ENCODE measurements around the gene LRP1B.
"Not testable (repeated sequence)": the region's sequence is repeated elsewhere in the genome, so short reads cannot be mapped to it uniquely, and the experiment has no call there.

LRP1B gene

DNA sequence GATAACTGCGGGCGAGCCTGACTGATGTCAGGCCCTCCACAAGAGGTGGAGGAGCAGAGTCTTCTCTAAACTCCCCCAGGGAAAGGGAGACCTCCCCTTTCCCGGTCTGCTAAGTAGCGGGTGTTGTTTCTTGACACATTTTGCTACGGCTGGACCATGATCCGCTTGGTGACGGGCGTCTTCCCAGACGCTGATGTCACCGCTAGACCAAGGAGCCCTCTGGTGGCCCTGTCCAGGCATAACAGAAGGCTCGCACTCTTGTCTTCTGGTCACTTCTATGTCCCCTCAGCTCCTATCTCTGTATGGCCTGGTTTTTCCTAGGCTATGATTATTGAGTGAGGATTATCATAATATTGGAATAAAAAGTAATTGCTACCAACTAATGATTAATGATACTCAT, 1166.5 kb downstream of the LRP1B start:
- not testable (repeated sequence) for DNase-seq

- DNase-seq = no peak
Measured at GRCh38 chr2:140949932-140950331, 1180.9 kb downstream of the LRP1B start.

DNA sequence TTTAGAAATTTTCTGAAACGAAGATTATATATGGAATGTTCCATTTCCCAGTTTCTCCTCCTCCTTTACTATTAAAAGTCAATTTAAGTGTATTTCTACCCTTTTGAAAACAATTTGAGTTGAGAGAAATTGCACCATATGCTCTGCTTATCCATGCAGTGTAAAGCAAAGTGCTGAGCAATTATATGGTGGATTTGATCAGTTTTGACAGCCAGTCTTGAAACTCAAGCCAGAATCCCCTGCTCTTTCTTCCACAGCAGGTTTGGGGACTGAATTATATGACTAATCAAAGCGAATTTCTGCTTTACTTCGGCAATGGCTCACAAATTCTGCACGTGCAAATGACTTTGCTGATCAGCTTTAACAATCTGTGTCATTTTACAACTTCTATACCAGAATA, 1183.6 kb downstream of the LRP1B start:
- no peak for DNase-seq

GRCh38 chr2:140943867-140944266, 1186.9 kb downstream of the LRP1B start:
- no peak for DNase-seq

- no peak for DNase-seq
Measured at GRCh38 chr2:140942284-140942683, 1188.5 kb downstream of the LRP1B start.

DNA sequence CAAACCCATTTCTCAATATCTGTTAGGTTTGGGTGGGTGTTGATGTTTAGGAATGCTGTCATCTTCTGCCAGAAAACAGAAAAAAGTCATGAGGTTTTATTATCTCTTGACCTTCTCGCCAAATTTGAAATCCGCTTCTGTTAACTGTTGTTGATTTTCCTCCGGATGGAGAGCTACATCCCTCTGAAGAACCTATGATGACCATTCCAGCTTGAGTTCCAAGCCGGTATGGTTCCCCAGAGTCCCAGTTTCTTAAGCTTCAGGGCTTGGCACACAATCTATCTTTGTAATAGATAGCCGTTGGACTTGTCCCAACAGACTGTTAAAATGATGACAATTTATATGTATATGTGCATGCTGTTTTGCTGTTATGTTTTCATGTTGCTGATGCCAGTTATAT, 1201.0 kb downstream of the LRP1B start:
- DNase-seq = no peak

GRCh38 chr2:140918426-140918825, 1212.4 kb downstream of the LRP1B start:
- no peak for DNase-seq

GRCh38 chr2:140916410-140916809, 1214.4 kb downstream of the LRP1B start:
- DNase-seq = no peak

- DNase-seq = no peak
Measured at GRCh38 chr2:140910683-140911082, 1220.1 kb downstream of the LRP1B start.

DNA sequence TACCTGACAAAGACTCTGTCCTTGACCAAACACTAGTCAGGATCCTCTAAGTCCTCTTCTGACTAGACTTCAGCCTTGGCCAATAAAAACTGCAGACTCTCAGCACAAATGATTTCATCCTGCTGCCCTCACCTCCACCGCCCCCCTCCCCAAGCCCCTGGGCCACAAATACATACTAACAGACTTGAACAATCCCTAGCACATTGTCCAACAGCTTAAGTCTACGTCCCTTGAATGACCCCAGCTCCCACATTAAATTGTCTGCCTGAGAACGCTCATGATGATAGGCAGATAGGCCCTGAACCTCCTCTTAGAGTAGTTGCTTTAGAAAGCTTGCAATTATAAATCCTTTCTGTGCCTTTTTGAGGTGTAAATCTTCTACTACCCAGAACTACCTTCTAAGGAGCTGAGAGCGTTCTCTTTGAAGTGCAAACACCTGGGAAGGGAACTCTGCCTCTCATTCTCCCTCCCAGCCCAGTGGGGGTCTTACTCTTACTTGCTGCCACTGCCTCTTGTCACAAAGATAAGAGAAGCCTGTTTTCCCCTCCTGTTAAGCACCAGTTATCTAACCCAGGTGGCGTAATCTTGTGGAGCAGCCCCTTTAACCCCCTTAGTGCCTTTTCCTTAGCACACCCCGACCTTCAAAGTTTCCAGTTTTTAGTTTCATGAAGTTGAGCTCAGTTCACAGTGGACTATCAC, 1225.6 kb downstream of the LRP1B start:
- DNase-seq = no peak

DNA sequence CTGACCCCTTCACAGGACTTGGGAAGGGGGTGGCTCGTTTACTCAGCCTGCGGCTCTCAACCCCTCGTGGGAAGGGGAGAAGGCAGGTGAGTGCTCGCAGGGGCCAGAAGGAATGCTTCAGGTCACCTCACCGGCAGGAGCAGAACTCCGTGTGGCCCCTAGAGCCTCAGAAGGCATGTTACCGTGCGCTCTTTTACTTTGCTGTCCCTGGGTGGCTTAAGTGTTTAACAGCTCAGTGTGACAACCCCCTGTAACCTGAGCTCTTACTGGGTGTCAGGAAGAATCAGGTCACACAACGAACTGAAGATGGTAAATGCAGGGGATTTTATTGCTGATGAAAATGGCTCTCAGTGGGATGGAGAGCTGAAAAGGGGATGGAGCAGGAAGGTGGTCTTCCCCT, 1235.4 kb downstream of the LRP1B start:
- no peak for DNase-seq

DNA sequence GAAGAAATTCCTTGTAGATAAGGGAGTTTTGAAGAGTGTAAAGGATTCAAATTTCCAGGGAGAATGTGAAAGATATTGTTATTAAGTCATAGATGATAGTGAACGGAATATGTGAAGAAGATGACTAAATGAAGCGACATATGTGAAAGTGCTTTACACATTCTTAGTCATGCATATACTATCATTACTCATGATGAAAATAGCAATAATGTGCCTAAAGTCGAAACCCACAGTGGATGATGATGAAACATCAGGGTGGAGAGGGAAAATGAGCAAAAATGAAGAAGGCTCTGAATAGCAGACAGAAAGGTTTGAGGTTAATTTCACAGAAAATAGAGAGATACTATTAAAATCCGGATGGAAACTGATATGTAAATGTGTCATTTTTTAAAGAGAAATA, 1237.1 kb downstream of the LRP1B start:
- DNase-seq = no peak

- no peak for DNase-seq
Measured at GRCh38 chr2:140892911-140893637, 1237.7 kb downstream of the LRP1B start.

DNA sequence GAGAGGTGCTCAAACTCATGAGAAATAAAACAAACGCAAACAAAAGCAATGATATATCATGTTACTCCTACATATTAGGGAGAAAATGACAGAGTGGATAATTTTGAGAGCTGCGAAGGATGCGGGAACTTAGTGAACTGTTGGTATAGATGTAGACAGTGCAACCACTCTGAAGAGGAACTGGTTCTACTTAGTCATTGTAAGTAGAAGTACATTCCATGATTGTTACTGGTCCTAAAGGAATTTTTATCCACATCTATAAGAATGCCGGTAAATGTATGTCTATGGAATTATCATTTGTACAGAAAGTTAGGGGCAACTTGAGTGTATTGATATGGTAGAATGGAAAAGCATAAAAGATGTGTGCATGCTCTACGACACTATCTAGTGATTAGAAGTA, 1238.4 kb downstream of the LRP1B start:
- DNase-seq = no peak

GRCh38 chr2:140891614-140892212, 1239.1 kb downstream of the LRP1B start:
- DNase-seq = no peak

DNA sequence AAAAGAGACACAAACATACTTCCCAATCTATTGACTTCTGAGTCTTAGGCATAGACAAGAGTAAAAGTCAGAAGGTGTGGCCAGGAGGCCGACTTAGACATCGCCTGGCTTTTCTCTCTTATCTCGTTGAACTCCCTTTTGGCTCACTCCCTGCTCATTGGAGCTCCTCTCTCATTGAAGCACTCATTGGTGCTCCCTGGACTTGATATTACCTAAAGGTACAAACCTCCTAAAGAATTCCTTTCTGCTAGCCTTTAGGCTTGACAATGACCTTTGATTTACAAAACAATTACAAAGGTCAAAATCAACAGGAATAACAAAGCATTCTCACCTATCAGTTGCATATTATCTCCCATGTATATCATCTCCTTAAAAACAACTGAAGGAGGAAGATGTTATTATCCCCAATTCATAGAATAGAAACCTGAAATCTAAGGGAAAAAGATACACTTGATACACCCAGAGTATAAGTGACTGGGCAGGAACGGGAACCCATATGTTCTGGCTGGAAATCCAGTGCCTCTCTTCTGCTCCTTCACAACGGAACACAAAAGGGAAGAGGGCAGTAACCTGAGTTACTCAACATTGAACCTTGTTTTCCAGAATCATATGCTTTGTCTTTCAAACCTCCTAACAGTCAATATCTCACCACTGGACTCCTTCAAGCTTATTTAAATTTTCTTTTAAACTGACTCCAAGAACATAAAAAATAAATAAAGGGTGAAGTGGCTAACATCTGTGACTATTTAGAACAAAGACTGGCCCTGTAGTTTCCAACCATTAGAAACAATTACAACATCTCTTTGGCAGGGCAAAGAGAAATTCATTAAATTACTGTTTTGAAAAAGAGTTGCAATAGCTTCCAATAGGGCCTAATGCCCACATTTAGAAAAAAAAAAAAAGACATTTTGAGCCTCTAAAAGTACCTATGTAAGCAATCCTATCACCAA, 1247.9 kb downstream of the LRP1B start:
- no peak for DNase-seq

DNA sequence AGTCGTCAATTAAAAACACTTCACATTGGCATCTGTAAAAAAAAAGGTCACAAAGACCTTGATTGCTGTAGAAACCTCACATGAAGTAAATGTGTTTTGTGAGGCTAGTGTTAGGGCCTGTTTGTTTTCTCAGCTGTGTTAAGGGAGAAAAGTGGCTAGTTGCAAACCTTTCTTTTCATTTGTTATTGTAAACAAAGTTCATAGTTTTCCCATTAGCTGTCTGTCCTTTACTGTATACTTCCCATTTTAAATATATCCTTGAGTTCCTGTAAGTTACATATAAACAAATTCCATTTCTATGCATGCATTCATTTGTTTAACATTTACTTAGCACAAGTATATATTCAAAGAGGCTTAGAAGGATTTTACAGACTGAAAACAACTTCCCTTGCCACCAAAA, 1250.2 kb downstream of the LRP1B start:
- no peak for DNase-seq

DNA sequence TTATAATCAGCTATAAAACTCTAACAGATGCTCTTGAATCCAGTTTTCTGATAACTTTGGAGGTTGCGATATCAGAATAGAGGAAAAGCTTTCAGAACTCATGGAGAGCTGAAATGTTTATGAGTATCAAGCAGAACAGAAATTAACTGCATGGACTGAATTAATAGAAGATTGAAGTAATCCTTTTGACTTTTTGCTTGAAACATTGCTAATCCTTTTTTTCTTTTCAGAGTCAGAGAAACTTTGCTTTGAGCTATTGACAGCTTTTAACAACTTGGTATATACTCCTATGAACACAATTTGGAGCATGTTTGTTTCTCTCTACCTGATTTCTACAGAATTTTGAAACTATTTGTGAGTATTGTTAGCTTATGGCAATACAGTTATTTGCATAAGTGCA, 1254.8 kb downstream of the LRP1B start:
- no peak for DNase-seq

DNA sequence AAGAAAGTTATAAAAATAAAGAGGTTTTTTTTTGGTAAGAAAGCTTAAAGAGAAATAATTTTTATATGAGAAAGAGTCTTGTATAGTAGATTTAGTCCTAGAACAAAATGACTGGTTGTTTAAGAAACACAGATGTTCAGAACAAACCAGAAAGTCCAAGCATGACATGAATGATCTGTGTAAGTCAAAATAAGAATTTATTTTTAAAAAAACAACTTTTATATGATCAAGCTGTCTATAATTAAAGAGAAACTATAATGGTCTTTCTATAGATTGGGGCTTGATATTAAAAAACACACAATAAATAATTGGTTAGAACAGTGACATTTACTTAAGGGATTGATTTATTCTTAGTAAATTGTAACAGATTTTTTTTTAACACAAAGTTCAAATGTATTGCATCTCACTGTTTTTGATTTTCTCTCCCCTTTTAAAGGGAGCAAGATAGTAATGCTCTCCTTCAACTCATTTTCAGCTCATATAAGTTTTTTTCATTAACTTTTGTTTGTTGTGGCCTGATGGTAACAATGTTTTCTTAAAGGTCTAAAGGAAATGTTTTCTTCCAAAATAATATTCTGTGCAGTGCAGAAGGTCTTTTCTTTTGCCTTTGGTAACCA, 1256.8 kb downstream of the LRP1B start:
- DNase-seq = no peak

DNA sequence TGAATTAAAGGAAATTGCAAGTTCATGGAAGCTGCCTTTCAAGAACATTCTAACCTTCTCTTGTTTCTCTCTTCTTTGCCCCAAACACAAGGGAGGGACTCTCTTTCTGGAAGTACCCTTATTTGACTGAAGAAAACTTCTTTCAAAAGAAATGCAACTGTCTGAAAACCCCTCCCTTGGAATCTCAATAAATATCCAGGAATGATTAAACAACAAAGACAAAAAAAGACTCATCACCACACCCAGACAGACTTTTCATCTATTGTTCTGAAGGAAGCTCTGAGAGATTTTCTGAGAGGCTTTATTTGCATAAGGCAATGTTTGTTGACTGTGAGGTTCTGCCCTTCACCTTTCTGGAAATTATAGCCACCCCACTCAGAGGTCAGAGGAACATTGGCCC, 1260.9 kb downstream of the LRP1B start:
- no peak for DNase-seq

DNA sequence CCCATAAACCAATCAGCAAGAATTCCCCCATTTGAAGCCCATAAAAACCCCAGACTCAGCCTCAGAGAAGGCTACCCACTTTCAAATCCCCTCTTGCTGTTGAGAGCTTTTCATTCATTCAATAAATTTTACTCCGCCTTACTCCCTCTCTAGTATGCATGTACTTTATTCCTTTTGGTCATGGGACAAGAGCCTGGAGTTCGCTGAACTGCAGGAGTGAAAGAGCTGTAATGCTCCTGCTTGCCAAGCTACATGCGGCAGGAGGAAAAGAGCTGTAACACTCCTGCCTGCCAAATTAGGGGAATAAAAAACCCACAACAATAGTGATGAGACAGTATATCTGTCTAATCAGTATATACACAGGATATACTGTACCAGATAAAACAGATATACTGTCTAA, 1261.7 kb downstream of the LRP1B start:
- DNase-seq = no peak

DNA sequence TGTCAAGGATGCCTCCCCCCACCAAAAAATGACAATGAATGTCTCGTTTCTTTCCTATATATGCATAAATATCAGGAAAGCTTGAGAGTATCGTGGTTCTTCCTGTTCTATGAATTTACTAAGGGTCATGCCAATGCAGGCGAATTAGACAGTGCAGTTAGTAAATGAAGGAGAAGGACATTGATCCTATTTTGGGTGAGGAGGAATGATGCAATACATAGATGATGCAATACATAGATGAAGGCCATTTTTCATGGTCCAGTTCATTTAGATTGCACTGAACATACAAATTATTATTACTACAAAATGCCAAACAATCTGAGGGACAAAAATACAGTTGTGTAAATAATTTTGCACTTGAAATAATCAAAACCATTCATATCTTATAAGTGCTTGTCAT, 1265.0 kb downstream of the LRP1B start:
- no peak for DNase-seq

GRCh38 chr2:140863713-140864112, 1267.1 kb downstream of the LRP1B start:
- DNase-seq = no peak

Data from stimulated activated CD8-positive, alpha-beta memory T cell treated with anti-CD3 and anti-CD28 coated beads, Interleukin-4, amount 100 ng/mL, for 48 hours (primary cell).